OCI-LY1 (cell line): ENCODE data around the gene POLR1F.

Experiments
- CTCF ChIP-seq: fragments of 200-600 bp; sonication (generic), shearing (Covaris generic); IDR thresholded peaks from 2 replicates; pipeline ENCODE4 v1.5.1; 2017; ENCODE audit warnings: mild to moderate bottlenecking, antibody characterized with exemption, low read length, moderate library complexity, mixed read lengths
- EZH2 ChIP-seq: fragments of 200-600 bp; sonication (generic), shearing (Covaris generic); IDR thresholded peaks from 2 replicates; pipeline ENCODE4 v1.8.0; 2017; ENCODE audit warnings: borderline replicate concordance, mixed run types, mild to moderate bottlenecking, antibody characterized with exemption, low read length, moderate library complexity, mixed read lengths

DNA sequence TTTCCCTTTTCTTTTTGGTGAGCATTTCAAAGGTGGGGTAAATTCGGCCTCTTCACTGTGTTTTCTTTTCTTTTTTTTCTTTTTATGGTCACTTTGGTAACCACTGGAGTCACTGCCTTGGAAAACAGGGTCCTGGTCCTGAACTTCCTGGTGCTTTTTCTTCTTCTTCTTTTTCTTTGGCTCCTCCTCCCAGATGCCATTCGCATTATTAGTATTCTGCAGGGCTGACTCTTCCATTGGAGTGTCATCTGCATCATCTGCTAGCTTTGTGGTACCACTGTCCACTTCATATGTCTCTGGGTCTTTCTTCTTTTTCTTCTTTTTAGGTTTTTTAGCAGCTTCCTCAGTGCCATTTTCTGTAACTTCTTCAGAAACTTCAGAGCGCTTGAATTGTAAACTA, 10.5 kb downstream of the POLR1F start:
- no peak for TF ChIP-seq CTCF
- TF ChIP-seq EZH2: no peak
